ENCODE results near the gene SRGAP1. TPM values are rescaled to one million over a fixed set of nuclear protein-coding genes. Genes with fewer than 3 reads are reported as not detected.

The SRGAP1 gene
- 12.6 and 14.8 TPM in 2 replicates for total RNA-seq
- long read RNA-seq, full-length matches to known transcripts = 1 of 9 reads
- long read RNA-seq, partial matches to known transcripts = 3 of 9 reads
- long read RNA-seq, other reads (novel, unspliced or antisense) = 5 of 9 reads

- no peaks in the 10 kb centered on the region for H3K27me3 Mint-ChIP-seq (ENCODE audit: low read depth)
- peaks cover 38% of the 10 kb centered on the region for H3K4me1 Mint-ChIP-seq
- H3K27ac Mint-ChIP-seq (ENCODE audit: unreplicated experiment) = peak within 1 kb of the TSS; percentile 100
- H3K9me3 Mint-ChIP-seq = no peaks in the 10 kb centered on the region
- peak within 1 kb of the TSS; percentile 100 for H3K4me3 Mint-ChIP-seq
- no peak for TF ChIP-seq CTCF (conservative IDR thresholded peaks at IDR 0.05)
- no peaks in the 10 kb centered on the region for H3K36me3 Mint-ChIP-seq (ENCODE audit: low read depth)
- peak; percentile 48 for DNase-seq (ENCODE audit: low read depth, low spot score)
These were observed at the start of gene SRGAP1 for GRCh38 chr12:63844391-63845341. Gene SRGAP1, plus strand, starts transcription at chr12:63844700. Its CDS starts 117 bp downstream, at chr12:63844817.

- Mint-ChIP-seq H3K36me3 (ENCODE audit: low read depth) (peaks cover 9% of the 10 kb centered on the region), H3K4me1 (no peaks in the 10 kb centered on the region), H3K27me3 (ENCODE audit: low read depth) (no peaks in the 10 kb centered on the region), H3K4me3 (no peak overlapping the region), H3K27ac (ENCODE audit: unreplicated experiment) (no peak overlapping the region), H3K9me3 (no peaks in the 10 kb centered on the region)
- DNase-seq (ENCODE audit: low read depth, low spot score) = no peak
- TF ChIP-seq CTCF (conservative IDR thresholded peaks at IDR 0.05) = no peak
These were observed 49.3 kb upstream of the SRGAP1 start for GRCh38 chr12:63795032-63795687.

GRCh38 chr12:63795944-63796343, 48.6 kb upstream of the SRGAP1 start:
- DNase-seq (ENCODE audit: low read depth, low spot score) = no peak
- Mint-ChIP-seq H3K4me1 (no peaks in the 10 kb centered on the region), H3K36me3 (ENCODE audit: low read depth) (peaks cover 5% of the 10 kb centered on the region), H3K4me3 (no peak overlapping the region), H3K27ac (ENCODE audit: unreplicated experiment) (no peak overlapping the region), H3K27me3 (ENCODE audit: low read depth) (no peaks in the 10 kb centered on the region), H3K9me3 (no peaks in the 10 kb centered on the region)
- TF ChIP-seq CTCF (conservative IDR thresholded peaks at IDR 0.05) = no peak

GRCh38 chr12:63802012-63802608, 42.4 kb upstream of the SRGAP1 start:
- Mint-ChIP-seq H3K4me3 (no peak overlapping the region), H3K36me3 (ENCODE audit: low read depth) (peaks cover 3% of the 10 kb centered on the region), H3K9me3 (no peaks in the 10 kb centered on the region), H3K27me3 (ENCODE audit: low read depth) (no peaks in the 10 kb centered on the region), H3K4me1 (no peaks in the 10 kb centered on the region), H3K27ac (ENCODE audit: unreplicated experiment) (no peak overlapping the region)
- DNase-seq (ENCODE audit: low read depth, low spot score) = no peak
- peak; percentile 72 for TF ChIP-seq CTCF (conservative IDR thresholded peaks at IDR 0.05)

GRCh38 chr12:63804746-63805145, 39.8 kb upstream of the SRGAP1 start:
- no peak for TF ChIP-seq CTCF (conservative IDR thresholded peaks at IDR 0.05)
- no peak for DNase-seq (ENCODE audit: low read depth, low spot score)
- H3K27ac Mint-ChIP-seq (ENCODE audit: unreplicated experiment) = peak overlapping the region; percentile 22
- no peaks in the 10 kb centered on the region for H3K4me1 Mint-ChIP-seq
- H3K9me3 Mint-ChIP-seq = no peaks in the 10 kb centered on the region
- H3K4me3 Mint-ChIP-seq = no peak overlapping the region
- H3K27me3 Mint-ChIP-seq (ENCODE audit: low read depth) = no peaks in the 10 kb centered on the region
- peaks cover 3% of the 10 kb centered on the region for H3K36me3 Mint-ChIP-seq (ENCODE audit: low read depth)
